GM19351 (cell line): ENCODE results near the gene CALHM1.
"Not testable (repeated sequence)": the region's sequence is repeated elsewhere in the genome, so short reads cannot be mapped to it uniquely, and the experiment has no call there.

ENCODE experiments used
- ATAC-seq: cut with Tn5 transposase; IDR thresholded peaks from one replicate; pipeline ENCODE4 v1.9.1; 2021; ENCODE audit warnings: mild to moderate bottlenecking, moderate library complexity; ENCODE audit not compliant: unreplicated experiment

Gene CALHM1

DNA sequence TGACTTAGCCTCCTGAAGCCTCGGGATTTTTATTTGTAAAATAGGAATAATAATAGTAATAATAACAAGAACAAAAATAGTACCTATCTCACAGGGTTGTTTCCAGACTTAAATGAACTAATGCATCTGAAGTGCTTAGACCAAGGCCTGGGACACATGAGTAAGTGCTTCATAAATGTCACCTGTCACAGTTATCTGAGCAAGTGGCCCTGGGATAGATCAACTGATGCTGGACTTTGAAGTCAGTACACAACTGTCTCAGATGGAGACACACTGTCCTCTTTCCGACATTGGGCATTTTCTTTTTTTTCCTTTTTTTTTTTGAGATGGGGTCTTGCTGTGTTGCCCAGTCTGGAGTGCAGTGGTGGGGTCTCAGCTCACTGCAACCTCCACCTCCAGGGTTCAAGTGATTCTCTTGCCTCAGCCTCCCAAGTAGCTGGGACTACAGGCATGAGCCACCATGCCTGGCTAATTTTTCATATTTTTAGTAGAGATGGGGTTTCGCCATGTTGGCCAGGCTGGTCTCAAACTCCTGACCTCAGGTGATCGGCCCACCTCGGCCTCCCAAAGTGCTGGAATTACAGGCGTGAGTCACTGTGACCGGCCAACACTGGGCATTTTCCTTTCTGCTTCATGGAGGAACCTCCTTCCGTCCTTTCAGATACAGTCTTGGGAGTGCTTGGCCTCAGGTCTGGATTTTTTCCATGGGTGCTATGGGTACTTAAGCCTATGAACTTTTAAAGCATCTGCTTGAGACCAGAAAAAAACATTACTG lies 28.1 kb upstream of the CALHM1 start:
- ATAC-seq, result not testable (repeated sequence)

DNA sequence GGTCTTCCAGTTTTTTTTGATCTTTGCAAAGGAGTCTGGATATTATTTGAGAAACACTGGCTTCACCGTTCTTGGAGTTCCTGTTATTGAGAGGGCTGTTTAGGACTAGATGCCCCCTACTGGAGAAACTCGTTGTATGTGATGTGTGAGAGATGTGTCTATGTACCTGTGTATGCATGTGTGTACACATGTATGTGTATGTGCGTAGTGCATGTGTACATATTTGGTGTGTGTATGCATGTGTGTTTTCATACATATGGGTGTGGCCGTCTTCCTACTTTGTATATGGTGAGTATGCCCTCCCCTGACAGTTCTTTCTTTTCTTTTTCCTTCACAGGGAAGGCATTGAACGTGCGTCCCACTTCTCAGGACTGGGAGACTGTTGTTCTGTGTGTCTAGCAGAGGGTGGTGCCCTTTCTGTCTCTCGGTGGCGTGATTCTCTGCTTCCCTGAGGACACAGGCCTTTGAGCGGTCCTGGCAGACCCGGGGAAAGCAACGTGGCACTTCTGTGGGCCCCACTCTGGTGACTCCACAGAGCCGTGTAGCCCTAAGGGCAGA lies 23.4 kb upstream of the CALHM1 start:
- peak; percentile 58 for ATAC-seq

DNA sequence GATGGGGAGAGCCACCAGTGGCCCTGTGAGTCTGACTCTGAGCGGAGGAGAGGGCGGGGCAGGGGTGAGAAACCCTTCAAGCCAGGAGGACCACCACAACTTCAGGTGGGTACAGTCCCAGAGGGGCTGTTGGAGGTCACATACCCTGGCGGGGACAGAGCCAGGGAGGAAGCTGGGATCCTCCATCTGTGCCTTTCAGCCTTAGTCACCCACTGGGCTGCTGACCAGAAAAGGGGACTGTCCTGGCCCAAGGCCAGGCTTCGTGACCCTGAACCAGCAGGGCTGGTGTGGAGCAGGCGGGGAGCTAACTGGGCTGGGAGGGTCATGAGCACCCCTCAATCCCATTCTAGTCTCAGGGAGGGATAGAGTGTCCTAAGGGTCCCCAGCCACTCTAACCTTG lies 21.8 kb upstream of the CALHM1 start:
- ATAC-seq, result no peak

DNA sequence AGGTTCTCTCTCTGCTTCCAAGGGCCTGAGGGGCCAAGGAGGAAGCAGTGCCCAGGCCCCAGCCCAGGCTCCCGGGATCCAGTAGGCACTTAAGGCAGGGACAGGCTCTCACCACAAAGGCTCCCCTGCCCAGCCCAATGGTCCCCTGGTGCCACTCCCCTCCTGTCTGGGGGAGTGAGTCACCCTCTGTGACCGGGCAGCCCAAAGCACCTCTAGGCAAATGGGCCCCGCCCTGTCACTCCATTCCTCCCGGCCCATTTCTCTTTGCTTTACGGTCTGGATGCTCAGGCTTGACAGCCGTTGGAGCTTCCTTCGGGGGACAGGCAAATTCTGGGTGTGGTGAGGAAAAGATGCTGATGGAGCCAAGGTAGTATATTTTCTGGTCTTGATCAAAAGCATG lies 20.4 kb upstream of the CALHM1 start, which contains the start of gene CALHM3:
CALHM3 (minus strand) TSS at position 106 of the 400 bp plus-strand sequence. CDS start 208 bp downstream, outside the sequence.
- no peak for ATAC-seq

DNA sequence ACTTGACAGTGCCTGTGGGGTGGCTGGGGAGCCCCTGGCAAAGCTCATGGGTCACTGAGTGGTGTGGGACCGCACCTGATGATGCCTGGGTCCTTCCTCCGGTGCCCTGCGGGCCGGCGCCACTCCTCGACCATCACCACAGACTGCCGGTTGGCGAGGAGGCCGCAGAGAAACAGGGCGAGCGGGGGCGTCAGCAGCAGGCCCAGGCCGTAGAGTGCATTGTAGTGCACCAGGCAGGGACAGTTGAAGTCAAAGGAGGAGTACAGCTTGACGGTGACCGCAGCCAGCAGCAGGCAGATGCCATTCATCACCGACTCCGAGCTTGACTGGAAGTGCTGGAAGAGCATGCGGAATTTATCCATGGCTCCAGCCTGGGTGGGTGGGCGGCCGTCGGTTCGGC lies 20.0 kb upstream of the CALHM1 start:
- no peak for ATAC-seq

DNA sequence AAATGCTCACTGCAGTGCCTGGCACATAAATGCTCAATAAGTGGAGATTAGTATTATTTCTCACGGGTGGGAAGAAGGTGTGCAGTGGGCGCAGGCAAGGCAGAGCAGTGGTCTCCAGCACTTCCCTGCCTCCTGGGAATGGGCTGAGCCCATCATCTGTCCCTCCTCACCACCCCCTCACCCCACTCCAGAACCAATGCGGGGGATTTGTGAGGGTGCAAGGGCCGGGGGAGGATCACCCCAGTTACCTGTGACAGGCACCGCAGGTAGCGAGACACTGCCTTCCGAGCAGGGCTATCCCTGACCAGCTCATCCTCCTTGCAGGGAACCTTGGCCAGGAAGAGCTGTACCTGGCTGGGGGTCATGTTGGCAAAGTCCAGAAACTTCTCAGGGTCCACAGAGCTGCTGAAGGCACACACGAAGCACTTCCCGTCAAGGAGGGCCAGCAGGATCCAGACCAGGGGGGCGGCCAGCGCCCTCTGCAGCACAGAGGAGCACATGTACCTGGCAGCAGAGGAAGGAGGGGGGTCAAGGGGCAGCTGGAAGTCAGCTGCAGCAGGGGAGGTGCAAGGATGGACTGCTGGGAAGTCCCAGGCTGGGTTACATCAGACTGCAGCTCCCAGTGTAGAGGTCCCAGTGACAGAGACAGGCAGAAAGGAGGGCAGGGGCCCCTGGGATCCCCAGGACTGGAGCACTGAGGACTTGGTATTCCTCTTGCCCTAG lies 17.5 kb upstream of the CALHM1 start:
- no peak for ATAC-seq

DNA sequence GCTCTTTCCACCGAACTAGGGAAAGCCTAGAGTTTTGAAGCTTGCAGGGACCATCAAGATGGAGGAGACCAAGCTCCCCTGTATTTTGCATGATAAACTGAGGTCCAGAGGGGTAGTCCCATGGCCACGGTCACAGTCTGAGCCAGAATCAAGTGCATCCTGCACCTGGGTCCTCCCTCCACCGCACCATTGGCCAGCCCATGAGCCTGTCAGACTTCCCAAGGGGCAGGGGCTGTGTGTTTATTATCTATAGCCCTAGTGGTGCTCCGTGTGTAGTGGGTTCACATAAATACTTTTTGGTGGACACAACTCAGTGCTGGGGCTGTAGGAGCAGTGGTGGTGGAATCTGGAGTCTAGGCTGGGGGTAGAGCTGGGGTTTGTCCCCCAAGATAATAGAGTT lies 16.7 kb upstream of the CALHM1 start:
- no peak for ATAC-seq

DNA sequence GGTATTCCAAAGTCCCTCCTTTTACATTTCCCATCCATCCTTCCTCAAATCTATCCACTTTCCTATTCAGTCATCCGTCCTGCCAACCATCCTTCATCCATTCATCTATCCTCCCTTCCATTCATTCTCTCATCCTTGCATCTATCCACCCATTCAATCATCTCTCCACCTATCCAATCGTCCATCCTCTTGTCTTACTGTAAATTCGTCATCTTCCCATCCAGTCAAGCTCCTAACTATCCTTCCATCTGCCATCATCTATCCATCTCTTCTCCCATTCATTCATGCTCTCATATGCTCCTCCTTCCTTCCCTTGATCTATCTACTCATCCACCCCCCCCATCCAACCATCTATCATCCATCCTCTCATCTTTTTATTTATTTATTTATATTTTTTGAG lies 15.4 kb upstream of the CALHM1 start:
- no peak for ATAC-seq

DNA sequence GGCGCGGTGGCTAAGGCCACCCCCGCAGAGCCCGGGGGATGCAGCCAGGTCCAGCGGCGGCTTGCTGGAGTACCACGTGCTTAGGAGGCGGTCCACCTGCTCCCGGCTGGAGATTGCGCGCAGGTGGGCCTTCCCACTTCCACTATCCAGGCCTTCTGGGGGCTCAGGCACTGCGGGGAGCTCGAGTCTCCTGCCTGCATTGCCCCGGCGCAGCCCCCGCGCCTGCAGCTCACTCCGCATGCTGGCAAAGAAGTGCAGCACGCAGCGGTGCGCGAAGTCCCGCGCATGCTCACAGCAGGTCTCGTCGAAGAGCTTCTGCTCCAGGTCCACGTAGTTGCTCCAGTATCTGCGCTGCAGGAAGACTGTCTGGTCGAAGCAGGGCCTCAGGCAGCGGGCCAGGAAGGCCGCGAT lies 14.6 kb upstream of the CALHM1 start:
- no peak for ATAC-seq

DNA sequence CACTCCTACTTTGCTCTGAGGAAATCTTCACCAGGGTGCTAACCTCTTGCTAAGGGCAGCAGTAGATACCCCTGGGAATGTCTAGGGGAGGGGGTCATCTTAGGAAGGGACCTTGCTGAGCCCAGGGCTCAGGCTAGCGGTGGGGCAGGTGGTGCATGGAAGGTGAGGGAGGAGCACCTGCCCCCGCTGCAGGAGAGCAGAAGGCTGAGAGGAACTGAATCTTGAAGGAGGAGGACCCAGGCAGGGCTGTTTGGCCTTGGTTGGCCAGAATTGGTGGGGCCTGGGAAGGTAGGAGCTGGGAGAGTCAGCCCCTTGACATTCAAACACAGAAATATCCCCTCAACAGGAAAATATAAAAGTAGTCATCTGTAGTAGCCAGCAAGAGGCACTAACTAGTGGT lies 13.3 kb upstream of the CALHM1 start:
- ATAC-seq, result peak; percentile 31

DNA sequence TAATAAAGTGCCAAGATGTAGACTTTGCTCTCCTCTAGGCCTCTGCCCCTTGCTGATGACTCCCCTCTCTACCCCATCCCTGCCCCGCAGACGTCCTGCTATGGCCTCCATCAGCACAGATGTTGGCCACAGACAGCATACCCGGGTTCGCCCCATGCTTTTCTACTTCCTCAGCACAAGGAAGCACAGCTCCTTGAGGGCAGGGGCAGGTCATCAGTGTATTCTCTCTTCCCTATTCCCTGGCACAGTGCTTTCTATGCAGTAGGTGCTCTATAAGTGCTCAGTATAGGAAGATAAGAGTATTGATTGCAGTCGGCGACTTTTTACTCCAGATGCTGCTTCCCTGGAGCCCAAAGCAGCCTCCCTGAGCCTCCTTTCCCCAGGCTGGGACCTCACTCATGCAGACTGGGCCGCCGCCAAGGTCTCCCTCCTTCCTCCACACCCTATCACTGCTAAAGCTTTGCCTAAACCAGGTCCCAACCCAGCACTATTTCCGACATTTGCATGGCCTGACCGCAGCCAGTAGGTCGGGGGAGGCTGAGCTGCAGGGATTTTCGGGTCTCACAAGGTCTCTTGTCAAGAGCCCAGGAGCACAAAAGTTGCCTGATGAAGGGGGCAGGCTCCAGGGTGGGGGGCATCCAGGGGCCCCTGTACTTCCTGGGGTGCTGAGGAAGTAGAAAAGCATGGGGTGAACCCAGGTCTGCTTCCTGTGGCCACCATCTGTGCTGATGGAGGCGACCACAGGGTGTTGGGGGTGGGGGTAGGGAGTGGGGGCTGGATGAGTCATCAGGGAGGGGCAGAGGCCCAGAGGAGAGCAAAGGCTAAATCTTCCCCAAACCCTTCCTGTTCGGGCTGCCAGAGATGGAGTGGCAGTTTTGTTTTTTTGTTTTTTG lies 12.3 kb upstream of the CALHM1 start:
- peak; percentile 77 for ATAC-seq

DNA sequence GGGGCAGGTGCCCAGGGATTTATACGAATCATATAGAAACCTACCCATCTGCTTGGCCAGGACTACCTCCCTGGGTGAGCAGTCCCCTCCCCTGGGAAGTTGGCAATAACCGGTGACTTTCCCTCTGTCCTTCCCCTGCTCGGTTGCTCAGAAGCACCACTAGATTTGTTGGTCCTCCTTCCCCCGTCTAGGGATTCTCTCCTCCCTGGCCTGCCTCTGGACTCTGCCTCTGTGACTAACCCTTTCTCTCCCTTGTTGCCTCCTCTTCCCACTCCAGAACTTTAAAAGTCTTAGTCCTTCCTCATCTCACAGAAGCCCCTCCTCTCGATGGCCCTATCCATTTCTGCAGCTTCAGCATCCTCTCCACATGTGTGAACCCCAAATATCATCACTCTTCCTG lies 10.5 kb upstream of the CALHM1 start:
- no peak for ATAC-seq

DNA sequence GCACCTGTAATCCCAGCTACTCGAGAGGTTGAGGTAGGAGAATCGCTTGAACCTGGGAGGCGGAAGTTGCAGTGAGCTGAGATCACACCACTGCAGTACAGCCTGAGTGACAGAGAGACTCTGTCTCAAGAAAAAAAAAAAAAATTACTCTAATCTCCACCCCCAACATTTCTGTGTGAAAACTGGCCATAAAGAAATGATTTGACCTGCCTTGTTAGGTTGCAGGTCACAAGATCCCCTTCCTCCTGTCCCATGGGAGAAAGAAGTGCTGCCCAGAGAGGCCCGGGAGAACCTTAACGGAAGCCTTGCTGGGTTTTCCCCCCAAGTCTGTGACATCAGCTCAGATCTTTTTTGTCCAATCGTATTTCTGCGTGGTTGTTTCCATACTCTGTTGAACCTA lies 8.7 kb upstream of the CALHM1 start:
- ATAC-seq, result no peak

DNA sequence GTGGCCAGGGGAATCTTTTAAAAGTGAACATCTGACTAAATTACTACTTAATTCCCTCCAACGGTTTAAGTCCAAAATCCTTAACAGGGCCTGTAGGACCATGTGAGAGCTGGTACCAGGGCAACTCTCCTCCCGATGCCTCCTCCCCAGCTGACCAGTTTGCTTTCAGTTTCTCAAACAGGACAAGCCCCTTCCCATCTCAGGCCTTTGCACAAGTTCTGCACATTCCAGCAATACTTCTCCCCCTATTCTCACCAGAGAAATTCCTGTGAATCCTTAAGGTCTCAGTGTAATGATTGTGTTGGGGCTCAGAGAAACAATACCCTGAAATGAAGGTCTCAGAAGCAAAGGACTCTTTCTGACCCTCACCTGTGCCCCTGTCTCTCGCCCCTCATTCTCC lies 8.0 kb upstream of the CALHM1 start:
- ATAC-seq, result no peak

DNA sequence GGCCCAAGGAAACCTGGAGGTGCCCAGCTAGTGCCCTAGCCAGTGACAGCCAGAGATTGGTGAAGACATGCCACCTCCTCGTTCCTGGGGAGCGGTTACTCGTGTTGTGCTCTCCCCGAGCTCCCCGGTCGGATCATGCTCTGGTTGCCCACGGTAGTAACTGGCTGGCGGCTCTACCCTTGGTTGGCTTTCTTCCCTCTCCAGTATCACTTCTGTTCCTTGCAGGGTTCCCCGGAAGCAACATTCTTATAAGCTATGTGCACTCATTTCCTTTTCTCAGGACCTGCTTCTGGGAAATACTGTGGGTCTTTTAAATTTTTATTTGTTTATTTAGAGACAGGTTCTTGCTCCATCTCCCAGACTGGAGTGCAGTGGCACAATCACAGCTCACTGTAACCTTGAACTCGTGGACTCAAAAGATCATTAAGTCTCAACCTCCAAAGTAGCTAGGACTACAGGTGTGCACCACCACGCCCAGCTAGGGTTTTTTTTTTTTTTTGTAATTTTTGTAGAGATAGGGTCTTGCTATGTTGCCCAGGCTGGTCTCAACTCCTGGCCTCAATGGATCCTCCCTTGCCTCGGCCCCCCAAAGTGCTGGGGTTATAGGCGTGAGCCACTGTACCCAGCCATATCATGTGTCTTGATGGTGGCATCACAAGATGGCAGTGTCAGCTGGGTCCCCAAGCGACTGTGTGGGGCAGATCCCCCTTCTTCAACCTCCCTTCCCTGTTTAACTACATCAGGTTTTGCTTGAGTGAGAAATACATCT lies 6.9 kb upstream of the CALHM1 start:
- ATAC-seq, result no peak

DNA sequence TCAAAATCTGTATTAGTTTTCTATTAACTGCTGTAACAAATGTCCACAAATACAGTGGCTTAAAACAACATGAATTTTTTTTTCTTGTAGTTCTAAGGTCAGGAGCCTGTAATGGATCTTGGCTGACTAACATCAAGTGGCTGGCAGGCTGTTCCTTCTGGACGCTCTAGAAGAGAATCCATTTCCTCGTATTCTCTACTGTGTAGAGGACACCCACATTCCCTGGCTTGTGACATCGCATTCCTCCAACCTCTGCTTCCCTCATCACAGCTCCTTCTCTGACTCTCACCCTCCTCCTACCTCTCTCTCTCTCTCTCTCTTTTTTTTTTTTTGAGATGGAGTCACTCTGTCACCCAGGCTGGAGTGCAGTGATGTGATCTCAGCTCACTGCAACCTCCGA lies 4.8 kb upstream of the CALHM1 start:
- ATAC-seq, result no peak

DNA sequence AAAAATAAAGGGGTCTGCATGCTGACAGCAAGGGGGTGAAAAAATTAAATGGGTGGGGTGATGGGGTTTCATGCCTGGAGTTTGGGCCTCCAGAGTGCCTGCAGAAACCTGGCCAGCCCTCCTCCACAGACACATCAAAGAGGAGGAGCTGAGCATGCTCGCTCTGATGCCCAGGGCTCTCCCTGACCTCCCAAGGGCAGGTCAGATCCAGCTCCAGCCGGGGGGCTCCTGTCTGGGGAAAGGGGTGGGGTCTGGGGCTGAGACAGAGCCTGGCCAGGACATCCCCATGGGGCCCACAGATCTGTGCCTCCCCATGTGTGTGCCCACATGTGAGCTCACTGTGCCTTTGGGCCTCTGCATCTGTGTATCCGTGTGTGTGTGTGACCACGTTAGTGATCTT lies 915 bp upstream of the CALHM1 start:
- ATAC-seq, result no peak

DNA sequence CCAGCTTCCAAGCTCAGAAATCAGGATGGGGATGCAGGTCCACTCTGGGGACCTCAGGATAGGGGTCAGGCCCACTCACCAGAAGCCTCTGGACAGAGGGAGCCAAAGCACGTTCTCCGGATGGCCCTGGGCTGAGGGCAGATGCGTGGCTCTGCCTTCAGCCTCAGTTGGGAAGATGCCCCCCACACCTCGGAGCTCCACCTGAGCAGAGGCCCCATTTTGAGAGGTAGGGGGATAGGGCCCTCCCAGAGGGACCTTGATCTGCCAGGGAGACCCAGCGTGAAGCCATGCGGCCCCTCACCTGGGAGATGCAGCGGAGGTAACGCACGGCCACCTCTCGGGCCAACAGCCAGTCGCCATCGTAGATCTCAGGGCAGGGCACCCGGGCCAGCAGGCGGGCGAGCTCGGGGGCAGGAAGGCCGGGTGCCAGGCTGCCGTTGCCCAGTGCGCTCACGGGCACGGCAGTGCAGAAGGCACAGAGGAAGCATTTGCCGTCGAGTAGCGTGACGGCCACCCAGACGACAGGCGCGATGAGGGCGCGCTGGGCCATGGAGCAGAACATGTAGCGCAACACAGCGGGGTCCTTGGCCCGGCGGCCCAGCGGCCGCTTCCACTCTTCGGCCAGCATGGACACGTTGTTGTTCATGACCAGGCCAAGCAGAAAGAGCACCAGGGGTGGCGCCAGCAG lies 660 bp downstream of the CALHM1 start:
- ATAC-seq, result no peak

DNA sequence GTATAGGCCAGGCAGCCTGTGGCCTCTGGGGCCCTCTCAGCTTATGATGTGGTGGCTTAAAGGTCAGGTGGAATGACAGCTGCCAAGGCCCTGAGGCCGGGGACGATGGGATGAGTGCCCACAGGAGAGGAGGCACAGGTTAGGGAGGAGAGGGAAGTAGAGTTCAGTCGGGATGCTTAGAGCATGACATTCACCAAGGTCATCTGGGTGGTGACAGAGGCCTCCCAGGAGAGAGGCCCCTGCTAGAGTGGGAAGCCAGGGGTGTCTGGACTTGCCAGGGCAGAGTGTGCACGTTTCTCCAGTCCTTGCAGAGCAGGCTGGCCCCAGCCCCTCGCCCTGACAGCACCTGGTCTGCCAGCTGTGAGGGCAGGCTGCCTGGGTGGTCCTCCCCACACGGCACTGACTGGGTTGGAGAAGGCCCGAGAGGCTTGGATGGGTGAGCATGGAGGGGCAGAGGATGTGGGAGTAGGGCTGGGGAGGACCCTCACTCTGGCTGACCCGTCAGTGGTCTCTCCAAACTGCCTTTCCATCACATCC lies 1.5 kb downstream of the CALHM1 start:
- no peak for ATAC-seq
